GM19324 (cell line): ENCODE measurements around the gene CTU2.

ENCODE experiments used
- ATAC-seq: cut with Tn5 transposase; IDR thresholded peaks from one replicate; pipeline ENCODE4 v1.9.1; 2021; ENCODE audit warnings: mild to moderate bottlenecking, moderate library complexity; ENCODE audit not compliant: unreplicated experiment, low FRiP score

Gene CTU2

GRCh38 chr16:88695753-88696152, 10.6 kb upstream of the CTU2 start:
- no peak for ATAC-seq

- no peak for ATAC-seq
Observed at GRCh38 chr16:88696441-88696840, 9.9 kb upstream of the CTU2 start.

GRCh38 chr16:88697116-88697830, 9.0 kb upstream of the CTU2 start:
- no peak for ATAC-seq

- no peak for ATAC-seq
Observed at GRCh38 chr16:88697831-88698615, 8.3 kb upstream of the CTU2 start.

- ATAC-seq = no peak
Observed at GRCh38 chr16:88698646-88699045, 7.7 kb upstream of the CTU2 start.

- ATAC-seq = no peak
Observed at GRCh38 chr16:88699180-88699579, 7.1 kb upstream of the CTU2 start.

- no peak for ATAC-seq
Observed at GRCh38 chr16:88700322-88700635, 6.0 kb upstream of the CTU2 start.

GRCh38 chr16:88700636-88701482, 5.4 kb upstream of the CTU2 start:
- ATAC-seq = peak; percentile 71

- no peak for ATAC-seq
Observed at GRCh38 chr16:88701581-88702370, 4.5 kb upstream of the CTU2 start.

GRCh38 chr16:88702371-88703210, 3.7 kb upstream of the CTU2 start:
- no peak for ATAC-seq

GRCh38 chr16:88703486-88704309, 2.6 kb upstream of the CTU2 start:
- no peak for ATAC-seq

- ATAC-seq = no peak
Observed at GRCh38 chr16:88705076-88705684, 1.1 kb upstream of the CTU2 start.

- peak; percentile 16 for ATAC-seq
Observed at GRCh38 chr16:88705801-88706228, 488 bp upstream of the CTU2 start.

GRCh38 chr16:88706965-88707826, 893 bp downstream of the CTU2 start:
- ATAC-seq = no peak

GRCh38 chr16:88710556-88710955, 4.3 kb downstream of the CTU2 start:
- no peak for ATAC-seq

GRCh38 chr16:88711750-88712340, 5.5 kb downstream of the CTU2 start:
- no peak for ATAC-seq

- ATAC-seq = no peak
Observed at GRCh38 chr16:88712362-88712979, 6.2 kb downstream of the CTU2 start.
